GM12878 (cell line): ENCODE data around the gene LPGAT1. TPM values are rescaled to one million over a fixed set of nuclear protein-coding genes. Genes with fewer than 3 reads are reported as not detected.

Experiments
- ATF2 ChIP-seq: IDR thresholded peaks from 2 replicates; pipeline ENCODE4 v1.6.1; 2012; ENCODE audit warnings: low read length, inconsistent platforms
- BCL11A ChIP-seq: IDR thresholded peaks from 2 replicates; pipeline ENCODE4 v1.6.1; 2011; ENCODE audit warnings: low read depth, low read length
- KAT2A ChIP-seq: conservative IDR thresholded peaks from 2 replicates; pipeline ENCODE4 v1.6.1; 2011; ENCODE audit warnings: low read depth, low read length; ENCODE audit not compliant: control insufficient read depth
- KDM1A ChIP-seq: fragments of 200-600 bp; sonication (generic); IDR thresholded peaks from 2 replicates; pipeline ENCODE4 v1.6.1; 2016; ENCODE audit warnings: borderline replicate concordance
- PRDM15 ChIP-seq: fragments of 450-650 bp; formaldehyde crosslinking; IDR thresholded peaks from 2 replicates; pipeline ENCODE4 v1.4.0; 2020; ENCODE audit warnings: mild to moderate bottlenecking, moderate library complexity
- ZNF24 ChIP-seq: fragments of 450-650 bp; IDR thresholded peaks from 2 replicates; pipeline ENCODE4 v1.6.1; 2017; ENCODE audit warnings: antibody characterized with exemption, mild to moderate bottlenecking
- polyA plus RNA-seq, 11 experiments: library from polyadenylated mRNA; depleted of rRNA in 4 of 11; unstranded in 6 of 11; stranded (reverse) in 5 of 11; fragments of >200 nt; fragmentation: Nextera tagmentation in 4 of 11; fragmentation: Illumina TruSeq in 1 of 11; extraction: Ambion mirVana in 4 of 11; extraction: Trizol in 1 of 11; gene quantifications; 1 replicate in 1 of 11; 2 replicates in 10 of 11; pipeline versions ENCODE4 v1.2.1 to v1.2.3, GENCODE V29; 2011 to 2016; ENCODE audit warnings: inconsistent platforms in 2 of 11, missing spikeins in 2 of 11, low read depth in 1 of 11
- total RNA-seq, 4 experiments: library from RNA; depleted of rRNA in 3 of 4; stranded (reverse); fragments of >200 nt in 3 of 4; fragmentation: Illumina TruSeq in 1 of 4; extraction: Trizol in 1 of 4; gene quantifications; 2 replicates each; pipeline versions ENCODE4 v1.2.1 to v1.2.3, GENCODE V29; 2013 to 2021
- TF ChIP-seq, protein P1 (sequence below): fragments of 450-650 bp; IDR thresholded peaks from 2 replicates; pipeline ENCODE4 v1.6.1; 2018; ENCODE audit warnings: mild to moderate bottlenecking, low read depth, moderate library complexity; ENCODE audit not compliant: partially characterized antibody
- TF ChIP-seq, protein P2 (sequence below): fragments of 450-650 bp; IDR thresholded peaks from 2 replicates; pipeline ENCODE4 v1.6.1; 2017; ENCODE audit warnings: mild to moderate bottlenecking

Gene LPGAT1
- total and polyA plus RNA-seq, 10 of the 15 experiments (the other 5 are each of a cell fraction or from before 2014, with no cell fraction given): 5.8 to 40.6 (median 19.2) TPM

DNA sequence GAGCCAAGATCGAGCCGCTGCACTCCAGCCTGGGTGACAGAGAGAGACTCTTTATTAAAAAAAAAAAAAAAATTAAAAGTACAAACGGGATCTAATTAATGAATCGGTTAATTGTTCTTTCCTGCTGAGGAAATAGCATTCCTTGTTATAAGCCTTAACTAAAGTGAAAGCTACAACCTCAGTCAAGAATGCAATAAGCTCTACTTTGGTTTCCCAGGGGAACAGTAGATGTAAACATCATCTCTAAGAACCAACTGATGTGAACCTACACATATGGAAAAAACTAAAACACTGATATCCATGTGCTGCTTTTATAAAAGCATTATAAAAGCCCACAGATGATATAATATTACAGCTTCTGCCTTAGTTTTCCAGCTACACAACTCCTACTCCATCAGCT is 41.9 kb downstream of the LPGAT1 start (continued):
- TF ChIP-seq ZNF24 (no peak), PRDM15 (no peak), BCL11A (no peak), ATF2 (no peak), KDM1A (no peak), KAT2A (no peak)
- TF ChIP-seq, protein P1, sequence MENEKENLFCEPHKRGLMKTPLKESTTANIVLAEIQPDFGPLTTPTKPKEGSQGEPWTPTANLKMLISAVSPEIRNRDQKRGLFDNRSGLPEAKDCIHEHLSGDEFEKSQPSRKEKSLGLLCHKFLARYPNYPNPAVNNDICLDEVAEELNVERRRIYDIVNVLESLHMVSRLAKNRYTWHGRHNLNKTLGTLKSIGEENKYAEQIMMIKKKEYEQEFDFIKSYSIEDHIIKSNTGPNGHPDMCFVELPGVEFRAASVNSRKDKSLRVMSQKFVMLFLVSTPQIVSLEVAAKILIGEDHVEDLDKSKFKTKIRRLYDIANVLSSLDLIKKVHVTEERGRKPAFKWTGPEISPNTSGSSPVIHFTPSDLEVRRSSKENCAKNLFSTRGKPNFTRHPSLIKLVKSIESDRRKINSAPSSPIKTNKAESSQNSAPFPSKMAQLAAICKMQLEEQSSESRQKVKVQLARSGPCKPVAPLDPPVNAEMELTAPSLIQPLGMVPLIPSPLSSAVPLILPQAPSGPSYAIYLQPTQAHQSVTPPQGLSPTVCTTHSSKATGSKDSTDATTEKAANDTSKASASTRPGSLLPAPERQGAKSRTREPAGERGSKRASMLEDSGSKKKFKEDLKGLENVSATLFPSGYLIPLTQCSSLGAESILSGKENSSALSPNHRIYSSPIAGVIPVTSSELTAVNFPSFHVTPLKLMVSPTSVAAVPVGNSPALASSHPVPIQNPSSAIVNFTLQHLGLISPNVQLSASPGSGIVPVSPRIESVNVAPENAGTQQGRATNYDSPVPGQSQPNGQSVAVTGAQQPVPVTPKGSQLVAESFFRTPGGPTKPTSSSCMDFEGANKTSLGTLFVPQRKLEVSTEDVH: no peak
- TF ChIP-seq, protein P2, sequence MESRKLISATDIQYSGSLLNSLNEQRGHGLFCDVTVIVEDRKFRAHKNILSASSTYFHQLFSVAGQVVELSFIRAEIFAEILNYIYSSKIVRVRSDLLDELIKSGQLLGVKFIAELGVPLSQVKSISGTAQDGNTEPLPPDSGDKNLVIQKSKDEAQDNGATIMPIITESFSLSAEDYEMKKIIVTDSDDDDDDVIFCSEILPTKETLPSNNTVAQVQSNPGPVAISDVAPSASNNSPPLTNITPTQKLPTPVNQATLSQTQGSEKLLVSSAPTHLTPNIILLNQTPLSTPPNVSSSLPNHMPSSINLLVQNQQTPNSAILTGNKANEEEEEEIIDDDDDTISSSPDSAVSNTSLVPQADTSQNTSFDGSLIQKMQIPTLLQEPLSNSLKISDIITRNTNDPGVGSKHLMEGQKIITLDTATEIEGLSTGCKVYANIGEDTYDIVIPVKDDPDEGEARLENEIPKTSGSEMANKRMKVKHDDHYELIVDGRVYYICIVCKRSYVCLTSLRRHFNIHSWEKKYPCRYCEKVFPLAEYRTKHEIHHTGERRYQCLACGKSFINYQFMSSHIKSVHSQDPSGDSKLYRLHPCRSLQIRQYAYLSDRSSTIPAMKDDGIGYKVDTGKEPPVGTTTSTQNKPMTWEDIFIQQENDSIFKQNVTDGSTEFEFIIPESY: no peak
